ENCODE data around the gene CIDEB. TPM values are rescaled to one million over a fixed set of nuclear protein-coding genes. Genes with fewer than 3 reads are reported as not detected.

CIDEB gene
- total RNA-seq, 1 donor, result 0.36 TPM

GRCh38 chr14:24273422-24273998 is 34.3 kb downstream of the CIDEB start:
- Histone ChIP-seq H2AFZ (ENCODE audit: low read length) (no peak overlapping the region), H3K27ac (ENCODE audit: low read depth, low read length) (no peak overlapping the region), H3K79me2 (ENCODE audit: insufficient read depth, low read length) (peaks cover 7% of the 10 kb centered on the region), H3K4me2 (ENCODE audit: insufficient read depth, low read length) (no peak overlapping the region), H3K27me3 (ENCODE audit: insufficient read depth, low read length) (no peaks in the 10 kb centered on the region), H4K20me1 (ENCODE audit: insufficient read depth, low read length) (no peaks in the 10 kb centered on the region), H3K36me3 (ENCODE audit: insufficient read depth, low read length) (peaks cover 13% of the 10 kb centered on the region), H3K4me1 (ENCODE audit: insufficient read depth, low read length) (peaks cover 6% of the 10 kb centered on the region), H3K4me3 (ENCODE audit: insufficient read depth, low read length) (no peak overlapping the region), H3K9me3 (ENCODE audit: low read depth, low read length) (no peaks in the 10 kb centered on the region)
- no peak for TF ChIP-seq CTCF (IDR thresholded peaks at IDR 0.05; ENCODE audit: extremely low read depth, low read depth, low read length)
- DNase-seq (ENCODE audit: insufficient read length, low spot score, missing footprints), result no peak

- no peaks in the 10 kb centered on the region for H4K20me1 ChIP-seq (ENCODE audit: insufficient read depth, low read length)
- H3K4me1 ChIP-seq (ENCODE audit: insufficient read depth, low read length), result peaks cover 6% of the 10 kb centered on the region
- H3K4me2 ChIP-seq (ENCODE audit: insufficient read depth, low read length), result no peak overlapping the region
- no peaks in the 10 kb centered on the region for H3K9me3 ChIP-seq (ENCODE audit: low read depth, low read length)
- H3K27ac ChIP-seq (ENCODE audit: low read depth, low read length), result no peak overlapping the region
- no peak overlapping the region for H2AFZ ChIP-seq (ENCODE audit: low read length)
- H3K36me3 ChIP-seq (ENCODE audit: insufficient read depth, low read length), result peaks cover 20% of the 10 kb centered on the region
- H3K4me3 ChIP-seq (ENCODE audit: insufficient read depth, low read length), result no peak overlapping the region
- H3K27me3 ChIP-seq (ENCODE audit: insufficient read depth, low read length), result no peaks in the 10 kb centered on the region
- TF ChIP-seq CTCF (IDR thresholded peaks at IDR 0.05; ENCODE audit: extremely low read depth, low read depth, low read length), result no peak
- H3K79me2 ChIP-seq (ENCODE audit: insufficient read depth, low read length), result peaks cover 7% of the 10 kb centered on the region
- no peak for DNase-seq (ENCODE audit: insufficient read length, low spot score, missing footprints)
These were observed 35.3 kb downstream of the CIDEB start for GRCh38 chr14:24272467-24272866.

GRCh38 chr14:24271834-24272263 is 35.9 kb downstream of the CIDEB start:
- Histone ChIP-seq H3K27ac (ENCODE audit: low read depth, low read length) (peak overlapping the region; percentile 96), H3K79me2 (ENCODE audit: insufficient read depth, low read length) (peaks cover 7% of the 10 kb centered on the region), H2AFZ (ENCODE audit: low read length) (peak overlapping the region; percentile 99), H4K20me1 (ENCODE audit: insufficient read depth, low read length) (no peaks in the 10 kb centered on the region), H3K27me3 (ENCODE audit: insufficient read depth, low read length) (no peaks in the 10 kb centered on the region), H3K9me3 (ENCODE audit: low read depth, low read length) (no peaks in the 10 kb centered on the region), H3K4me2 (ENCODE audit: insufficient read depth, low read length) (peak overlapping the region; percentile 94), H3K4me1 (ENCODE audit: insufficient read depth, low read length) (peaks cover 6% of the 10 kb centered on the region), H3K4me3 (ENCODE audit: insufficient read depth, low read length) (peak overlapping the region; percentile 100), H3K36me3 (ENCODE audit: insufficient read depth, low read length) (peaks cover 26% of the 10 kb centered on the region)
- no peak for DNase-seq (ENCODE audit: insufficient read length, low spot score, missing footprints)
- no peak for TF ChIP-seq CTCF (IDR thresholded peaks at IDR 0.05; ENCODE audit: extremely low read depth, low read depth, low read length)

- peak within 1 kb of the TSS; percentile 96 for H3K27ac ChIP-seq (ENCODE audit: low read depth, low read length)
- peaks cover 7% of the 10 kb centered on the region for H3K79me2 ChIP-seq (ENCODE audit: insufficient read depth, low read length)
- peak; percentile 99 for DNase-seq (ENCODE audit: insufficient read length, low spot score, missing footprints)
- H3K4me2 ChIP-seq (ENCODE audit: insufficient read depth, low read length), result peak within 1 kb of the TSS; percentile 94
- no peaks in the 10 kb centered on the region for H4K20me1 ChIP-seq (ENCODE audit: insufficient read depth, low read length)
- peak within 1 kb of the TSS; percentile 100 for H3K4me3 ChIP-seq (ENCODE audit: insufficient read depth, low read length)
- H3K27me3 ChIP-seq (ENCODE audit: insufficient read depth, low read length), result no peaks in the 10 kb centered on the region
- H3K9me3 ChIP-seq (ENCODE audit: low read depth, low read length), result no peaks in the 10 kb centered on the region
- peak; percentile 62 for TF ChIP-seq CTCF (IDR thresholded peaks at IDR 0.05; ENCODE audit: extremely low read depth, low read depth, low read length)
- H3K4me1 ChIP-seq (ENCODE audit: insufficient read depth, low read length), result peaks cover 6% of the 10 kb centered on the region
- peaks cover 32% of the 10 kb centered on the region for H3K36me3 ChIP-seq (ENCODE audit: insufficient read depth, low read length)
- H2AFZ ChIP-seq (ENCODE audit: low read length), result peak within 1 kb of the TSS; percentile 99
These were observed 36.5 kb downstream of the CIDEB start, which contains the start of gene RABGGTA for GRCh38 chr14:24271134-24271833. TSS of gene RABGGTA (minus strand) at chr14:24271597. CDS start at chr14:24271115, 482 bp downstream.

Data from osteoblast (primary cell).